Suppressor macrophage (primary cell): Measurements from ENCODE around the gene SMARCD1.
A peak's percentile ranks its signal among the peaks of the same experiment; 100 is the strongest.

Source experiments
- DNase-seq, 4 experiments: peaks; one replicate each; pipeline ENCODE4 v3.0.0-alpha.2; 2020 to 2022

Gene SMARCD1

GRCh38 chr12:50057000-50057841 lies 27.9 kb upstream of the SMARCD1 start, which contains the start of gene ASIC1:
ASIC1 (plus strand) TSS chr12:50057596; CDS start chr12:50058767, 1,171 bp downstream.
- DNase-seq, result peak; percentile 47 to 84 (median 62)

GRCh38 chr12:50057896-50058670 lies 27.1 kb upstream of the SMARCD1 start:
- DNase-seq, result no peak

GRCh38 chr12:50058743-50059312 lies 26.3 kb upstream of the SMARCD1 start:
- no peak for DNase-seq

- peak; percentile 65 to 84 (median 78) for DNase-seq
Observed at GRCh38 chr12:50059440-50060119, 25.6 kb upstream of the SMARCD1 start.

GRCh38 chr12:50060120-50060468 lies 25.0 kb upstream of the SMARCD1 start:
- no peak for DNase-seq

- DNase-seq, result peak; percentile 75 to 90 (median 83)
Observed at GRCh38 chr12:50061171-50061570, 24.0 kb upstream of the SMARCD1 start.

GRCh38 chr12:50061946-50062686 lies 23.0 kb upstream of the SMARCD1 start:
- no peak for DNase-seq

- no peak for DNase-seq
Observed at GRCh38 chr12:50062728-50063460, 22.2 kb upstream of the SMARCD1 start.

GRCh38 chr12:50065726-50066310 lies 19.3 kb upstream of the SMARCD1 start:
- no peak for DNase-seq

- DNase-seq, result peak; percentile 74 to 89 (median 82)
Observed at GRCh38 chr12:50066402-50066801, 18.7 kb upstream of the SMARCD1 start.

- DNase-seq, result no peak
Observed at GRCh38 chr12:50069069-50069468, 16.1 kb upstream of the SMARCD1 start.

GRCh38 chr12:50069539-50069938 lies 15.6 kb upstream of the SMARCD1 start:
- DNase-seq, result peak in 3 of 4 experiments; percentile 21 to 48 (median 43)

GRCh38 chr12:50070314-50071060 lies 14.7 kb upstream of the SMARCD1 start:
- peak; percentile 87 to 93 (median 90) for DNase-seq

- no peak for DNase-seq
Observed at GRCh38 chr12:50072198-50072907, 12.8 kb upstream of the SMARCD1 start.

GRCh38 chr12:50073206-50073605 lies 11.9 kb upstream of the SMARCD1 start:
- no peak for DNase-seq

GRCh38 chr12:50073712-50074111 lies 11.4 kb upstream of the SMARCD1 start:
- DNase-seq, result no peak

GRCh38 chr12:50074936-50075807 lies 10.0 kb upstream of the SMARCD1 start:
- peak; percentile 85 to 91 (median 89) for DNase-seq

- DNase-seq, result no peak
Observed at GRCh38 chr12:50075808-50076170, 9.4 kb upstream of the SMARCD1 start.
